GM18505 (cell line): ENCODE measurements around the gene USP6NL.

Source experiments
- ATAC-seq: cut with Tn5 transposase; IDR thresholded peaks from one replicate; pipeline ENCODE4 v1.9.1; 2021; ENCODE audit not compliant: unreplicated experiment
- POLR2A ChIP-seq: IDR thresholded peaks from 4 replicates; pipeline ENCODE4 v1.6.1; 2011; ENCODE audit warnings: borderline replicate concordance; ENCODE audit not compliant: insufficient read depth, insufficient read length; ENCODE audit errors: extremely low read depth

The USP6NL gene

DNA sequence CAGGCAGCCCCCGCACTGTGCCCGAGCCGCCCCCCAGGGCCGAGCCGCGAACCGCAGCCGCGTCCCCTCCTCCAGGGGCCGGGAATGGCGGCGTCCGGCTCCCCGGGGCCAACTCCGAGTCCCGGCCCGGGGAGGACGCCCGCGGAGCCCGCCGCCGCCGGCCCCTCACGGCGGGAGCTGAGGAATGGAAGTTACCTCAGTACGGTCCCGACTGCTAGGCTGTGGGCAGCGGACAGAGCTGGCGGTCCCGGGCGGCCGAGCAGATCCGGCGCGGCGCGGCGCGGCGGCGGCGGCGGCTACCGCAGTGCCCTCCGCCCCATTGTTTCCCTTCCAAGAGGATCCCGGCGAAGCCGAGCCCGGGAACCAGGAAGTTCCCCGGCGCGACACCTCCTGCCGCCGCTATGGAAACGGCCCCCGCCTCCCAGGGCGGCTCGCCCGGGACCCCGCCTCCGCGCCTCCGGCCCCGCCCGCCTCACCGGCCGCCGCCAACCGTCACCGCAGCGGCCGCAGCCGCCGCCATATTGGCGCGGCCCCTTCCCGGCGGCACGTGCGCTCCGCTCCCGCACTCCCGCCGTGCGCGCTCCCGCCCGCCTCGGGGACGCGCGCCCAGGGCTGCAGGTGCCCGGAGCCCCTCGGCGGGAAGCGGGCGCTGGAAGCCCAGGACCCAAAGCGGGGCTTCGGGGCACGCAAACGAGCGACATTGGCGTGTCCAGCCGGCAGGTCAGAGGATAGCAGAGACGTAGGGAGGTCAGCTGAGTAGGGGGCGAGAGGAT lies at the start of gene USP6NL:
Gene USP6NL, minus strand, starts transcription at position 403 of the 773 bp plus-strand sequence. CDS start 14,016 bp downstream, outside the sequence.
- ATAC-seq = peak; percentile 57
- TF ChIP-seq POLR2A = peak; percentile 75

DNA sequence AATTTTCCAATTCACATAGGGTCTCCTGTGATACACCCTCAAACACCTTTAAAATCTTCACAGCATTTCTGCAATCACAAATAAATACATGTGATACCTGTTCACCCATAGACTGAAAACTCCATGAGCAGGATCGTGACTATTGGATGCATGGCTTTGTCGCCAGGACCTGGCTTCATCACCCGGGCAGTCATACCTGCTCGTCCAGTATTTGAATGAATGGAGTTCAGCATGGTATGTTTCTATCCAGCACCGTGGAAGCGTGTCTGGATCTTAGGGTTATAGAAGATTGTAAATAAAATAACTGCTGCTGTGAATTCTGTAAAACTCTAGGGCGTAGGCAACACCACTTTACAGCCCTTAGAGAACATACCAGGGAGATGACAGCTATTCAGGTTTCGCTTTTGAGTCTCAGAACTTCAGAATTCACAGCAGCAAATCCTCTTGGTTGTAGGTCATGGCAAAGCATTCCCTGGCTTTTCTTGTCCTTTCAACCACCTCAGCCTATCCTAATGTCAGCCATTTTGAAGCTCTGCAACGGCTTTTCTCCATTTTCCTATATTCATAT lies 47.4 kb upstream of the USP6NL start:
- no peak for TF ChIP-seq POLR2A
- no peak for ATAC-seq

DNA sequence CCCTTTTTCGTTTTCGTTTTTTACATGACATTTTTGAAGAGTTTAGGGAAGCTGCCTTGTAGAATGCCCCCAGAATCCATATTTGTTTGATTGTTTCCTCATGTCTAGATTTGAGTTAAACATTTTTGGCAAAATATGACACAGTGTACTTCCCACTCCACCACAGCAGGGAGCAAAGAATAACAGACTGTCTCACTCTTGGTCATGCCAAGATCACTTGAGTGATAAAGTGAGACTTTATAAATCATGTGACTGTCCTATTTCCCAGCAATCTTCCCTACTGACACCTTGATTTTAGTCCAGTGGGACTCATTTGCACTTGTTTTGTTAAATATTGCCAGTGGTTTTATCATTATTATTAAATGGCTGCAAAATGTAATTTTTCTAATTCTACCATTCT lies 44.4 kb upstream of the USP6NL start:
- no peak for TF ChIP-seq POLR2A
- no peak for ATAC-seq

DNA sequence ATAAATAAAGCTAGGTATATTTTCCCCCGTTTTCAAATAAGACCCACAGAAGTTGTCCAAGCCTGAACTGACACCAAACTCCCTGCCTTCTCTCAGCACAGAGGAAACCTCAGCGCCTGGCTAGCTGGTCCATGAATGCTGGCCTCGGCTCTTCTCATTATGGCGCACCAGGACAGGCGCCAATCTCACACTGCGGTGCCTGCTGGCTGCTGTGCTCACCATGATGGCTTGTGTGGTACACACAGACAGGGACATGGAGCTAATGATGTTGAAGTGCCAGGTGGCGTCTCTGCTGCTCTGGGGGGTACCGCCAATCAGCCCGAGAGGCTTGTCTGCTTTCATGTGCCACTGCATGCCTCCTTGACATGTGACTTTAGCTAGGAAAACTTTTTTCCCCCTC lies 43.2 kb upstream of the USP6NL start:
- no peak for TF ChIP-seq POLR2A
- ATAC-seq = no peak

DNA sequence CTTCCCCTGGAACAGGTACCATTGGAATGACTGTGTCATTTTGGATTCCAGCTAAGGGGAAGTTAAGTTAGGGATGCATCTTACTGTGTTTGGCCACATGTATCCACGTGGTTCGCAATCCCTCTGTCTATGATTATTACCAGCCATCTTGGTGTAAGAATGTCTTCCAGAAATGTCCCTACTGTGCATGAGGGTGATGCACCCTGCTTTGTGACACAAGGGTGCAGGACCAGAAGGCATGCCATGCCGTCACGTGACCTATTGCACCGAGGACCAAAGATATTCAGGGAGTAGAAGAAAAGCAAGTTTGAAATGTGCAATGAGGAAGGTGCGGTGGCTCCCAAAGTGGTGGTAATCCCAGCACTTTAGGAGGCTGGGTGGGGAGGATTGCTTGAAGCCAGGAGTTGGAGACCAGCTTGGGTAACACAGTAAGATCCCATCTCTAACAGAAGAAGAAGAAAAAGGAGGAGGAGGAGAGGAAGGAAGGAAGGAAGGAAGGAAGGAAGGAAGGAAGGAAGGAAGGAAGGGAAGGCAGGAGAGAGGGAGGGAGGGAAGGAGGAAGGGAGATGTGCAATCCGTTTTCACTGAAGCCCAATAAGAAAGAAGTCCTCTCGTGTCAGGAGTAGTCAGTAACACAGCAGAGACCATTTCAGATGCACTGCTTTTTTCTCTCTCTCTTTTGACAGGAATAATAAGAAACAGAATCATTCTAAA lies 42.5 kb upstream of the USP6NL start:
- no peak for TF ChIP-seq POLR2A

DNA sequence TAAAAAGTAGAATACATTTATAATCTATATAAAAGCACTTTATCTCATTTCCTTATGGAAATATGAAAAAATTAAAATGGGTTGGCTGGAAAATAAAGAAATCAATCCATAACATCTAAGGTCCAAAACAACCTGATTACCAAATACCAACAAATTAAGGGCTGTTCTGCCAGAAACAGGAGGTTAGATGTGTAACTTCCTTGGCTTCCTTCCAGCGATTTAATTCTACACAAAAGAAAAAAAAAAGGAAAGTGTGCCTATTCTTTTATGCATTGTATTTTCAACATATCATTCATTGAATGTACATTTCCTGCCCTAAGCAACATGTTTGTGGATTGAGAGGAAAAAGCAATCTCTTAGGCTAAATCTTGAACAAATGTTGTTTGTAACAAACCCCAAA lies 36.2 kb upstream of the USP6NL start:
- ATAC-seq = no peak

More for the DNA sequence above, 42.5 kb upstream of the USP6NL start:
- ATAC-seq = no peak

DNA sequence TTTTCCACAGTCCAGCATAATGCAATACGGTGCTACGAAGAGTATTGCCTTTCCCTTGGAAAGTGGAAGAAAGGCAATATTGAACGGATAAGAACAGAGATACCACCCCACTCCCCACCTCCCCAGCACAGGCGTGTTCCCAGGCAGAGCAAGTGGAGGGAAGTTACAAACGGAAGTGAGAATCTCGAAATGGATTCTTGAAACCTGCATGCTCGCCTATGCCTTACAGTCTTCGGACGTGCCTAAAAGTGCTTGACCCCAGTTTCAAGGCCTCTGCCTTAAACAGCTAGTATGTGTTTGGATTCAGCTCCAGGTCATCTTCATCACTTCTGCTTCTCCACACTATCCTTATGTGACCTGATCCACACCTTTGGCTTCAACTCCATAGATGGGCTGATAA lies 35.0 kb upstream of the USP6NL start:
- ATAC-seq = no peak
- no peak for TF ChIP-seq POLR2A

More for the DNA sequence above, 36.2 kb upstream of the USP6NL start:
- no peak for TF ChIP-seq POLR2A

DNA sequence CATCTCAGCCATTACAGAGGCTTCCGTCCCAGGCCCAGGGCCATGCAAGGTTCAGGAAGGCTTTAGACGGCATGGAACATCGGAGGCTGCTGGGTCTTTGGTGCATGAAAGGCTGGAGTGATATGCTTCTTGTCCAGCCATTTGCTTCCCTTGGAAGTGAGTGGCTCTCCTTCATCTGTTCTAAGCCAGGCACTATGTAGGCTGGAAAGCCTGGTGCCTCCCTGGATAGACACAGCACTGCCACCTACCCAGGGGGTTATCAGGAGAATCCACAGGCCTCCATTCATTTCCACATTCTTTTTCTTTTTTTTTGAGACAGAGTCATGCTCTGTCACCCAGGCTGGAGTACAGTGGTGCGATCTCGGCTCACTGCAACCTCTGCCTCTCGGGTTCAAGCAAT lies 31.6 kb upstream of the USP6NL start:
- no peak for TF ChIP-seq POLR2A
- ATAC-seq = no peak

DNA sequence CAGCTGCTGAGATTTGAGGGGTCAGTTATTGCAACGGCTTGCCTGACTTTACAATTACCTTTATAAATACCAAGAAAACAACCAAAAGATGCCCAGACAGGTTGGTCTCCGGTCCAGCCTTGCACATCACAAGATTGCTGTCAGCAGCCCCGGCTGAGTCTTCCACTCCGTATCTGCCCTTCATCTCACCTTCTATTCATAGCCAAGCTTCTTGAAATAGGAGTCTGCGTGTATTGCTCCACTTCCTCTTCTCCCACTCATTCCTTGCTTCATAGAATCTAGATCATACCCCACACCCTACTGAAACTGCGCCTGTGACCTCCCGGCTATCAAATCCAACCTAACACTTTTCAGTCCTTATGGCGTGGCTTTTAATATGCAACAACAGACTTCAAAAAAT lies 31.1 kb upstream of the USP6NL start:
- TF ChIP-seq POLR2A = no peak
- ATAC-seq = no peak

DNA sequence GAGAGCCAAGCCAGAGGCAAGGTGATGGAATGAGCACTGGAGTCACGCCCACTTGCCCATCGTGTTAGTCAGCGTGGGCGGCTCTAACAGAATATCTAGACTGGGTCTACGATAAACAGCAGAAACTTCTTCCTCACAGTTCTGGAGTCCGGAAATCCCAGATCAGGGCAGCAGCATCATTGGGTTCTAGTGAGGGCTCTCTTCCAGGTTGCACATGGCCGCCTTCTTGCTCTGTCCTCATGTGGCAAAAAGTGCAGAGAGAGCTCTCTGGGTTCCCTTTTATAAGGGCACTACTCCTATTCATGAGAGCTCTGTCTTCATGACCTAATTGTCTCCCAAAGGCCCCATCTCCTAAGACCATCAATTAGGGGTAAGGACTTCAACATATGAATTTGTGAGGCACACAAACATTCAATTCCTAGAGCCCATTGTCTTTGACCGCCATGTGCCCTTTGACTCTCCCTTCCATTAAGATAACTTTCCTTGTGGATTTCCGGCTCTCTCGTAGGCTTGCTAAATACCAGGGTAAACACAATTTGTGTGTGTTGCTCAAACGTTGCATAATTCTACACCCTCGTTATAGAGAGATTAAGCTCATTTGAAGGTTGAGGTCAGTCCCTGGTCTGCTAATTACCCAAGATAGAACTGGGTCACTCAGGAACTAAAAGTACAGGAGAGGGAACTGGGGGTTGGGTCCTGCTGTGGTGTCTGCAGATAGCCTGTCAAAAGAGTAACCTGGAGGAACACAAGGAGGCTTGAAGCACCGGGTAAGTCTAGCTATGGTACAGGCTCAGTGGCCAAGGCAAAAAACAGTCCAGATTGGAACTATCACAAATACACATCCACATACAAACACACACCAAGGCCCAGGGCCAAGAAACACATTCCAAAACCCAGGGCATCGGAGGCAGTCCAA lies 28.7 kb upstream of the USP6NL start:
- no peak for ATAC-seq
- TF ChIP-seq POLR2A = no peak

DNA sequence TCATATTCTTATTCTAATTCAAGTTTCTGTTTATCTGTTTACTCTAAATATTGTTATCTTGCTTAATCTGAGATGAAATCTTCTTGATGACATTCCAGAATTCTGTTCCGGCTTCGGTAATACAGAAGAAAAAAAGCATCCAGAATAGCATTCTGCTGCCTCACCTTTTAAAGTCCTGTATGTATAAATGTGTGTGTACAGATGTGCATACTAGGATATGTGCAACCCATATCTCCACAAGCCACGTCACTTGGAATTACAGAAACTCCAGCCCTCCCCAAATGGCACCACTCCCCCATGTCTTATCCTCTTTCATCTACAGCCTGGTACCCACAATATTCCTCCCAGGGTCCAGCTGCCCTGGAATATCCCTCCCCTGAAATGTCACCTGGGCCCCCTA lies 27.9 kb upstream of the USP6NL start:
- TF ChIP-seq POLR2A = no peak
- no peak for ATAC-seq

DNA sequence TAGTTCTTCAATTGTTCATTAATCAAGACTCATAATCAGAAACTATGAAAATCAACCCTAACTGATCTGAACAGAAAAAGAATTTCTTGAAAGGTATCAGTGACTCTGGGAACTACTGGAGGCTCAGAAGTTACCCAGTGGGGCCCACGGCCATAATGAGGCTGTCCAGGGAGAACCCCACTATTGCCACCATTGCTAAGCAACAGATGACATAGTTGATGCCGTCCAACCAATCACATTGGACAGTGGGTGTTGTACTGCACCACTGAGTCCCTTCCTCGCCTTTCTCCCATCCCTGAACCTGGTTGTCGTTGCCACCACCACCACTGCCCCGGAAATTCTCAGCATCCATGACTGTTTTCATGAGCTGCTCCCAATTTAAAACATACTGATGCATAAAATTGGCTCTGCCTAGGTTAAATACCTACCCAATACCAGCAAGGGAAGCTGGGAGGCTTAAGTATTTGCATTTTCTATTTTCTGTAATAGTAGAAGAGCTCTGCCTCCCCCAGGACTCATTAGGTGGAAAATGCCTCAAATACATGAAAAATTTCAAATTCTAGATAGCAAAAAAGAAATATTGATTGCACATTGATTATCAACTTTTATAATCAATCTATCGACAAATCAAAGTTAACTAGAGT lies 26.7 kb upstream of the USP6NL start:
- ATAC-seq = peak; percentile 79

More for the DNA sequence above, 26.7 kb upstream of the USP6NL start:
- no peak for TF ChIP-seq POLR2A
